MM.1S (cell line): Measurements from ENCODE around the gene TMED8.

Experiments
- DNase-seq: peaks from one replicate; pipeline ENCODE4 v3.0.0-alpha.2; 2015
- H2AFZ ChIP-seq: fragments of 300-600 bp; sonication (generic); 2 replicates; pipeline ENCODE4 v1.6.0; 2016; ENCODE audit warnings: antibody characterized with exemption, low read length
- H3F3A ChIP-seq: fragments of 300-600 bp; sonication (generic); 2 replicates; pipeline ENCODE4 v1.6.1; 2016; ENCODE audit warnings: mild to moderate bottlenecking, antibody characterized with exemption, low read length, moderate library complexity, mixed read lengths; ENCODE audit not compliant: insufficient read depth
- H3K27ac ChIP-seq: fragments of 300-600 bp; sonication (generic); 2 replicates; pipeline ENCODE4 v1.5.1; 2016; ENCODE audit warnings: mild to moderate bottlenecking, low read length
- H3K27me3 ChIP-seq: fragments of 300-600 bp; sonication (generic); replicated peaks from 2 replicates; pipeline ENCODE4 v1.6.0; 2016; ENCODE audit warnings: low read length; ENCODE audit not compliant: insufficient read depth
- H3K36me3 ChIP-seq: fragments of 300-600 bp; sonication (generic); replicated peaks from 2 replicates; pipeline ENCODE4 v1.6.1; 2016; ENCODE audit warnings: mild to moderate bottlenecking, low read length, mixed read lengths; ENCODE audit not compliant: insufficient read depth
- H3K4me1 ChIP-seq: fragments of 300-600 bp; sonication (generic); 2 replicates; pipeline ENCODE4 v1.6.1; 2016; ENCODE audit warnings: low read length, mixed read lengths
- H3K4me2 ChIP-seq: fragments of 300-600 bp; sonication (generic); 2 replicates; pipeline ENCODE4 v1.6.0; 2016; ENCODE audit warnings: low read depth, low read length
- H3K4me3 ChIP-seq: fragments of 300-600 bp; sonication (generic); 2 replicates; pipeline ENCODE4 v1.5.1; 2016; ENCODE audit warnings: low read length, mixed read lengths
- H3K79me2 ChIP-seq: fragments of 300-600 bp; sonication (generic); 2 replicates; pipeline ENCODE4 v1.6.1; 2016; ENCODE audit warnings: mixed run types, low read length, mixed read lengths
- H3K9ac ChIP-seq: fragments of 300-600 bp; sonication (generic); 2 replicates; pipeline ENCODE4 v1.6.1; 2016; ENCODE audit warnings: low read length, mixed read lengths
- H3K9me2 ChIP-seq: fragments of 300-600 bp; sonication (generic); replicated peaks from 2 replicates; pipeline ENCODE4 v1.6.1; 2016; ENCODE audit warnings: mild to moderate bottlenecking, low read length, mixed read lengths; ENCODE audit not compliant: insufficient read depth
- H3K9me3 ChIP-seq: fragments of 300-600 bp; sonication (generic); replicated peaks from 2 replicates; pipeline ENCODE4 v1.6.1; 2016; ENCODE audit warnings: mild to moderate bottlenecking, low read length, mixed read lengths; ENCODE audit not compliant: insufficient read depth
- H4K20me1 ChIP-seq: fragments of 300-600 bp; sonication (generic); 2 replicates; pipeline ENCODE4 v1.6.1; 2016; ENCODE audit warnings: mild to moderate bottlenecking, low read length, moderate library complexity, mixed read lengths; ENCODE audit not compliant: insufficient read depth
- CTCF ChIP-seq: fragments of 300-600 bp; sonication (generic); IDR thresholded peaks from 2 replicates; pipeline ENCODE4 v1.5.1; 2016; ENCODE audit warnings: antibody characterized with exemption, low read length, mixed read lengths
- EZH2 ChIP-seq: fragments of 300-600 bp; sonication (generic); optimal IDR thresholded peaks from 2 replicates; pipeline ENCODE3; 2017; ENCODE audit warnings: low read depth, mild to moderate bottlenecking, antibody characterized with exemption, low read length, mixed read lengths
- EZH2phosphoT487 ChIP-seq: fragments of 300-600 bp; sonication (generic); IDR thresholded peaks from 2 replicates; pipeline ENCODE4 v1.6.1; 2018; ENCODE audit warnings: antibody characterized with exemption, low read length

The TMED8 gene

GRCh38 chr14:77364146-77364545 is 12.7 kb downstream of the TMED8 start:
- H3K27me3 ChIP-seq: no peaks in the 10 kb centered on the region
- H3F3A ChIP-seq: no peaks in the 10 kb centered on the region
- no peaks in the 10 kb centered on the region for H3K79me2 ChIP-seq
- H3K4me1 ChIP-seq: no peaks in the 10 kb centered on the region
- no peak for TF ChIP-seq EZH2phosphoT487
- no peak for TF ChIP-seq CTCF
- no peak for TF ChIP-seq EZH2
- H3K9me3 ChIP-seq: no peaks in the 10 kb centered on the region
- H3K4me2 ChIP-seq: no peak overlapping the region
- no peak overlapping the region for H2AFZ ChIP-seq
- no peaks in the 10 kb centered on the region for H3K9me2 ChIP-seq
- no peaks in the 10 kb centered on the region for H3K36me3 ChIP-seq
- no peak overlapping the region for H3K9ac ChIP-seq
- no peak for DNase-seq
- no peak overlapping the region for H3K27ac ChIP-seq
- H4K20me1 ChIP-seq: no peaks in the 10 kb centered on the region
- H3K4me3 ChIP-seq: no peak overlapping the region

GRCh38 chr14:77359626-77360025 is 17.3 kb downstream of the TMED8 start:
- H3K9me2 ChIP-seq: no peaks in the 10 kb centered on the region
- no peak overlapping the region for H2AFZ ChIP-seq
- no peak overlapping the region for H3K9ac ChIP-seq
- no peak overlapping the region for H3K27ac ChIP-seq
- DNase-seq: no peak
- H3K36me3 ChIP-seq: no peaks in the 10 kb centered on the region
- no peaks in the 10 kb centered on the region for H3F3A ChIP-seq
- no peaks in the 10 kb centered on the region for H3K9me3 ChIP-seq
- no peak for TF ChIP-seq EZH2
- TF ChIP-seq EZH2phosphoT487: no peak
- H3K4me3 ChIP-seq: no peak overlapping the region
- no peaks in the 10 kb centered on the region for H4K20me1 ChIP-seq
- no peak overlapping the region for H3K4me2 ChIP-seq
- H3K79me2 ChIP-seq: no peaks in the 10 kb centered on the region
- no peaks in the 10 kb centered on the region for H3K27me3 ChIP-seq
- H3K4me1 ChIP-seq: no peaks in the 10 kb centered on the region

- H4K20me1 ChIP-seq: no peaks in the 10 kb centered on the region
- no peaks in the 10 kb centered on the region for H3K79me2 ChIP-seq
- no peaks in the 10 kb centered on the region for H3K9me2 ChIP-seq
- no peak overlapping the region for H2AFZ ChIP-seq
- no peak overlapping the region for H3K4me3 ChIP-seq
- H3F3A ChIP-seq: no peaks in the 10 kb centered on the region
- no peak overlapping the region for H3K9ac ChIP-seq
- H3K27ac ChIP-seq: no peak overlapping the region
- no peaks in the 10 kb centered on the region for H3K36me3 ChIP-seq
- H3K27me3 ChIP-seq: no peaks in the 10 kb centered on the region
- no peak for TF ChIP-seq EZH2phosphoT487
- TF ChIP-seq EZH2: no peak
- no peak overlapping the region for H3K4me2 ChIP-seq
- no peaks in the 10 kb centered on the region for H3K9me3 ChIP-seq
- DNase-seq: no peak
- no peaks in the 10 kb centered on the region for H3K4me1 ChIP-seq
Observed at GRCh38 chr14:77356899-77357298, 20.0 kb downstream of the TMED8 start.

- H3K4me1 ChIP-seq: no peaks in the 10 kb centered on the region
- no peaks in the 10 kb centered on the region for H3K27me3 ChIP-seq
- no peaks in the 10 kb centered on the region for H3K36me3 ChIP-seq
- H3K9me3 ChIP-seq: no peaks in the 10 kb centered on the region
- H4K20me1 ChIP-seq: no peaks in the 10 kb centered on the region
- H3K4me2 ChIP-seq: no peak overlapping the region
- H3K4me3 ChIP-seq: no peak overlapping the region
- no peak for DNase-seq
- H3K27ac ChIP-seq: no peak overlapping the region
- no peaks in the 10 kb centered on the region for H3K79me2 ChIP-seq
- H3F3A ChIP-seq: no peaks in the 10 kb centered on the region
- H3K9me2 ChIP-seq: no peaks in the 10 kb centered on the region
- TF ChIP-seq EZH2phosphoT487 (no peak), EZH2 (no peak), CTCF (no peak)
- H2AFZ ChIP-seq: no peak overlapping the region
- H3K9ac ChIP-seq: no peak overlapping the region
Observed at GRCh38 chr14:77355811-77356210, 21.1 kb downstream of the TMED8 start.
